Lower leg skin (tissue), 3 donors: Measurements from ENCODE around the gene OTC.

Experiments used
- CTCF ChIP-seq, 3 donors: fragments of 450-650 bp; IDR thresholded peaks; one replicate each; pipeline ENCODE4 v1.5.1; 2016; ENCODE audit warnings: antibody characterized with exemption in 3 of 3, mild to moderate bottlenecking in 3 of 3, moderate library complexity in 2 of 3
- POLR2A ChIP-seq, 2 donors: fragments of 450-650 bp; IDR thresholded peaks; one replicate each; pipeline ENCODE4 v1.6.1; 2016 to 2017; ENCODE audit warnings: antibody characterized with exemption in 2 of 2, mild to moderate bottlenecking in 1 of 2, moderate library complexity in 1 of 2

DNA sequence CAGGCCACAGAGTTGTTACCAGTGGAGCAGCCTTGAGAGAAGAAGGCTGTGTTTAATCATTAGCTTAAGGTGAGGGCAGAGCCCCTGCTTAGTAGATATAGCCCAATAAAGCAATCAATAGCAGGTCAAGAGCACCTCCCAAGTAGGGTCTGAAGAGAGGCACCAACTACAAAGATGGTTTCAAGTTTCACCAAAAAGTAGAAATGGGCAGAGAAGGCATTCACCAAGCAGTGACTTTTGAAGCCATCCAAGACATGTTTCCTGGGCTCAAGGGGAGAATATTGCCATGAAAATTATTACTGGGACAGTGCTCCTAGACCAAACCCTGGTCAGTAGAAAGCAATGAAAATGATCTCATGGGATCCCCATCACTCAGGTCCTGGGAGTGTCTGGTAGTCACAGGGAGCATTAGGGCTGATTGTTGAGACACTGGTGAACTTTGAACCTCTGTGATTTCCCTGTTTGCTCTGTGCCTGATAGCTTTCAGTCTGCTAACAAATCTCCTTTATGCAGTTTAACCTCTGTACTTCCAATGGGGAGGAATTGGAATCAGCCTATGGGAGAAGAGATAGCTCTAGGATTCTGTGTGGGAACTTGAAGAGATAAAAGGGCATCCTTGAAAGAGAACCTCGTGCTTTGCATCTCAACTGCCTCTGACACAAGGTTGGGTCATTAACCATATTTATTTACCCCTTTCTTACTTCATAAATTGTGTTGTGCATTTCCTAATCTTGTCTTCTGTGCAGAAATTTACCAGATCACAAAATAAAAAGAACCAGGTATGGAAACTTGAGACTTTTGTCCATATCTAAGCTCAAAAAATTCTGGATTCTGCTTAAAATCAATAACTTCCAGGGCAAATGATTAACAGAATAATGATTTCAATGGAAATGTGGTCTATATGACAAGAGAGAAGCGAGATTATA, 9.3 kb upstream of the OTC start:
- no peak for TF ChIP-seq CTCF (IDR thresholded peaks at IDR 0.05)
- no peak for TF ChIP-seq POLR2A (IDR thresholded peaks at IDR 0.05)
